A549 (cell line): Measurements from ENCODE around the gene VWA8.

Experiments used
- CHD4 ChIP-seq: fragments of 200-600 bp; sonication (generic); IDR thresholded peaks from 2 replicates; pipeline ENCODE4 v1.6.1; 2016; ENCODE audit warnings: antibody characterized with exemption, mild to moderate bottlenecking, borderline replicate concordance
- CTCF ChIP-seq: fragments of >200 bp; sonication (Bioruptor Twin); formaldehyde crosslinking; IDR thresholded peaks from 3 replicates; pipeline ENCODE4 v1.5.1; 2016
- HEYL ChIP-seq: fragments of 250-450 bp; sonication (Bioruptor Pico); IDR thresholded peaks from 2 replicates; pipeline ENCODE4 v1.8.0; 2021; ENCODE audit warnings: mild to moderate bottlenecking, moderate library complexity
- JUN ChIP-seq, 2 experiments: fragments of >200 bp; sonication (Bioruptor Twin); formaldehyde crosslinking; IDR thresholded peaks; 2 replicates in 1 of 2; 3 replicates in 1 of 2; pipeline ENCODE4 v1.6.1; 2016 to 2017
- POLR2AphosphoS2 ChIP-seq: conservative IDR thresholded peaks from 2 replicates; pipeline ENCODE4 v1.6.1; 2012; ENCODE audit warnings: low read length, improper control_type of control experiment, inconsistent platforms

GRCh38 chr13:41622432-41623429, 338.2 kb downstream of the VWA8 start:
- no peak for TF ChIP-seq CTCF
- TF ChIP-seq POLR2AphosphoS2: no peak
- no peak for TF ChIP-seq JUN (IDR thresholded peaks at IDR 0.05)
- TF ChIP-seq CHD4: no peak
- no peak for TF ChIP-seq HEYL (CRISPR knock-in tag)
